ENCODE results near the gene EHMT2. TPM values are rescaled to one million over a fixed set of nuclear protein-coding genes. Genes with fewer than 3 reads are reported as not detected.

Gene EHMT2
- total RNA-seq = 10 to 100 TPM; 23.4 to 34.5 (median 27.4) TPM

- no peaks in the 10 kb centered on the region for H3K9me3 ChIP-seq
- TF ChIP-seq CTCF (IDR thresholded peaks at IDR 0.05) (peak in 4 of 6 experiments; percentile 11 to 48 (median 35)), POLR2A (IDR thresholded peaks at IDR 0.05) (peak in 3 of 4 donors; percentile 17 to 67 (median 67))
- WGBS, 2 donors = 0% methylated on average over 20 of the region's 49 CpGs
- H3K4me1 ChIP-seq = peaks cover 25 to 55% (median 25%) of the 10 kb centered on the region in 3 donors
- intact Hi-C loops (cut with DNase I) = no loop called here
- peaks cover 0 to 37% (median 6%) of the 10 kb centered on the region in 3 donors for H3K36me3 ChIP-seq
- peak within 1 kb of the TSS; percentile 79 to 98 (median 96) for H3K4me3 ChIP-seq
- no peaks in the 10 kb centered on the region for H3K27me3 ChIP-seq
- DNase-seq = no peak
- peak within 1 kb of the TSS; percentile 81 to 98 (median 86) for H3K27ac ChIP-seq
Observed at GRCh38 chr6:31897612-31898382, at the start of gene EHMT2. EHMT2 (minus strand) TSS chr6:31897698; CDS start chr6:31897677, 21 bp downstream.

GRCh38 chr6:31947070-31947675 is 49.7 kb upstream of the EHMT2 start:
- intact Hi-C loops (cut with DNase I) = no loop called here
- Histone ChIP-seq H3K4me1 (peaks cover 9 to 31% (median 23%) of the 10 kb centered on the region in 3 donors), H3K9me3 (no peaks in the 10 kb centered on the region), H3K36me3 (peaks cover 5 to 22% (median 6%) of the 10 kb centered on the region in 3 donors), H3K27me3 (peaks cover 0 to 12% (median 0%) of the 10 kb centered on the region in 4 donors), H3K4me3 (peak overlapping the region in 1 of 4 donors; percentile 62), H3K27ac (peak overlapping the region in 2 of 4 donors; percentile 89 to 97)
- no peak for TF ChIP-seq POLR2A (IDR thresholded peaks at IDR 0.05)
- no peak for TF ChIP-seq CTCF (IDR thresholded peaks at IDR 0.05)
- no peak for DNase-seq
- 81 to 91% methylated on average over 16 to 21 of the region's 24 CpGs for WGBS, 2 donors

GRCh38 chr6:31946370-31946885 is 48.9 kb upstream of the EHMT2 start:
- H3K4me1 ChIP-seq = peaks cover 9 to 38% (median 24%) of the 10 kb centered on the region in 3 donors
- peak overlapping the region; percentile 76 to 97 (median 90) for H3K27ac ChIP-seq
- intact Hi-C loops (cut with DNase I) = no loop called here
- TF ChIP-seq POLR2A (IDR thresholded peaks at IDR 0.05) (no peak), CTCF (IDR thresholded peaks at IDR 0.05) (no peak)
- DNase-seq = no peak
- H3K27me3 ChIP-seq = peaks cover 0 to 13% (median 0%) of the 10 kb centered on the region in 4 donors
- no peaks in the 10 kb centered on the region for H3K9me3 ChIP-seq
- 40 to 54% methylated on average over 5 to 7 of the region's 11 CpGs for WGBS, 2 donors
- H3K4me3 ChIP-seq = peak overlapping the region; percentile 8 to 62 (median 30)
- peaks cover 0 to 14% (median 0%) of the 10 kb centered on the region in 3 donors for H3K36me3 ChIP-seq

- Histone ChIP-seq H3K9me3 (no peaks in the 10 kb centered on the region), H3K4me1 (peaks cover 9 to 45% (median 30%) of the 10 kb centered on the region in 3 donors), H3K36me3 (peaks cover 0 to 8% (median 0%) of the 10 kb centered on the region in 3 donors), H3K27ac (peak within 1 kb of the TSS; percentile 76 to 97 (median 90)), H3K4me3 (peak within 1 kb of the TSS; percentile 8 to 62 (median 30)), H3K27me3 (peaks cover 0 to 13% (median 0%) of the 10 kb centered on the region in 4 donors)
- DNase-seq = no peak
- TF ChIP-seq CTCF (IDR thresholded peaks at IDR 0.05) (no peak), POLR2A (IDR thresholded peaks at IDR 0.05) (no peak)
- WGBS, 2 donors = 10 to 22% methylated on average over 7 to 10 of the region's 11 CpGs
- intact Hi-C loops (cut with DNase I) = no loop called here
Observed at GRCh38 chr6:31945507-31946369, 48.2 kb upstream of the EHMT2 start, which contains the start of gene CFB. CFB (plus strand) TSS chr6:31946095; CDS start chr6:31946222, 127 bp downstream.

Data from esophagus squamous epithelium (tissue), 5 donors.